H9 (cell line): ENCODE data around the gene ZMYM2. TPM values are rescaled to one million over a fixed set of nuclear protein-coding genes. Genes with fewer than 3 reads are reported as not detected.

Experiments used
- DNase-seq: peaks from one replicate; pipeline ENCODE4 v3.0.0-alpha.2; 2017
- H2AFZ ChIP-seq: one replicate; pipeline ENCODE4 v1.6.1; 2013; ENCODE audit warnings: mild to moderate bottlenecking, low read length, control low read depth, moderate library complexity
- H2AK5ac ChIP-seq: 2 replicates; pipeline ENCODE4 v1.6.1; 2013; ENCODE audit warnings: low read length, control low read depth, mixed read lengths; ENCODE audit not compliant: insufficient read length
- H2BK120ac ChIP-seq: one replicate; pipeline ENCODE4 v1.6.1; 2013; ENCODE audit warnings: low read depth, mild to moderate bottlenecking, low read length, control low read depth, inconsistent platforms; ENCODE audit not compliant: poor library complexity, severe bottlenecking
- H2BK12ac ChIP-seq: 2 replicates; pipeline ENCODE4 v1.6.1; 2013; ENCODE audit warnings: low read length, control low read depth, mixed read lengths, low read depth; ENCODE audit not compliant: insufficient read length
- H2BK15ac ChIP-seq: 2 replicates; pipeline ENCODE4 v1.6.1; 2013; ENCODE audit warnings: low read depth, low read length, control low read depth
- H2BK20ac ChIP-seq: one replicate; pipeline ENCODE4 v1.6.1; 2013; ENCODE audit warnings: low read depth, mild to moderate bottlenecking, low read length, control low read depth, inconsistent platforms; ENCODE audit not compliant: poor library complexity, severe bottlenecking
- H2BK5ac ChIP-seq: 2 replicates; pipeline ENCODE4 v1.6.1; 2013; ENCODE audit warnings: low read length, control low read depth, mixed read lengths; ENCODE audit not compliant: insufficient read length
- H3K14ac ChIP-seq: 2 replicates; pipeline ENCODE4 v1.6.1; 2013; ENCODE audit warnings: low read length, control low read depth; ENCODE audit not compliant: insufficient read depth
- H3K18ac ChIP-seq: 2 replicates; pipeline ENCODE4 v1.6.1; 2013; ENCODE audit warnings: low read depth, mild to moderate bottlenecking, mixed read lengths, low read length, control low read depth; ENCODE audit not compliant: insufficient read length
- H3K23ac ChIP-seq: 2 replicates; pipeline ENCODE4 v1.6.1; 2013; ENCODE audit warnings: low read length, control low read depth, mixed read lengths, low read depth; ENCODE audit not compliant: insufficient read length
- H3K23me2 ChIP-seq: 2 replicates; pipeline ENCODE4 v1.6.1; 2013; ENCODE audit warnings: low read depth, mild to moderate bottlenecking, mixed read lengths, low read length, control low read depth; ENCODE audit not compliant: insufficient read length, poor library complexity, severe bottlenecking
- H3K27ac ChIP-seq: 2 replicates; pipeline ENCODE4 v1.5.1; 2013; ENCODE audit warnings: low read length, control low read depth, mixed read lengths, low read depth; ENCODE audit not compliant: insufficient read length
- H3K27me3 ChIP-seq: 2 replicates; pipeline ENCODE4 v1.6.1; 2013; ENCODE audit warnings: low read length, control low read depth, inconsistent platforms; ENCODE audit not compliant: insufficient read depth
- H3K4ac ChIP-seq: 2 replicates; pipeline ENCODE4 v1.6.1; 2013; ENCODE audit warnings: low read depth, mild to moderate bottlenecking, control low read depth, inconsistent platforms, low read length, moderate library complexity
- H3K4me1 ChIP-seq: 2 replicates; pipeline ENCODE4 v1.6.1; 2013; ENCODE audit warnings: low read length, control low read depth, inconsistent platforms; ENCODE audit not compliant: insufficient read depth
- H3K4me2 ChIP-seq: 2 replicates; pipeline ENCODE4 v1.6.1; 2013; ENCODE audit warnings: low read length, control low read depth, mixed read lengths; ENCODE audit not compliant: insufficient read length, insufficient read depth
- H3K56ac ChIP-seq: 2 replicates; pipeline ENCODE4 v1.6.1; 2013; ENCODE audit warnings: low read depth, mild to moderate bottlenecking, mixed read lengths, low read length, control low read depth; ENCODE audit not compliant: insufficient read length
- H3K79me1 ChIP-seq: 2 replicates; pipeline ENCODE4 v1.6.1; 2013; ENCODE audit warnings: low read depth, mild to moderate bottlenecking, moderate library complexity, low read length, control low read depth, inconsistent platforms; ENCODE audit not compliant: insufficient read depth, poor library complexity, severe bottlenecking
- H3K79me2 ChIP-seq: 2 replicates; pipeline ENCODE4 v1.6.1; 2013; ENCODE audit warnings: low read length, control low read depth, inconsistent platforms; ENCODE audit not compliant: insufficient read depth
- H3K9ac ChIP-seq: 2 replicates; pipeline ENCODE4 v1.6.1; 2013; ENCODE audit warnings: low read length, control low read depth, mixed read lengths; ENCODE audit not compliant: insufficient read length; ENCODE audit errors: extremely low read depth
- H3K9me3 ChIP-seq: one replicate; pipeline ENCODE4 v1.6.1; 2013; ENCODE audit warnings: low read depth, low read length, inconsistent platforms; ENCODE audit not compliant: control insufficient read depth
- H3T11ph ChIP-seq: one replicate; pipeline ENCODE4 v1.6.1; 2013; ENCODE audit warnings: mild to moderate bottlenecking, low read length, control low read depth, inconsistent platforms
- H4K20me1 ChIP-seq: one replicate; pipeline ENCODE4 v1.6.1; 2013; ENCODE audit not compliant: control insufficient read depth, insufficient read length, insufficient read depth
- H4K5ac ChIP-seq: 2 replicates; pipeline ENCODE4 v1.6.1; 2013; ENCODE audit warnings: low read depth, mild to moderate bottlenecking, mixed read lengths, low read length, control low read depth; ENCODE audit not compliant: insufficient read length
- H4K8ac ChIP-seq: replicated peaks from 2 replicates; pipeline ENCODE4 v1.6.1; 2013; ENCODE audit warnings: low read length, control low read depth, mixed read lengths, low read depth; ENCODE audit not compliant: insufficient read length
- H4K91ac ChIP-seq: 2 replicates; pipeline ENCODE4 v1.6.1; 2013; ENCODE audit warnings: low read depth, mild to moderate bottlenecking, moderate library complexity, mixed read lengths, low read length, control low read depth; ENCODE audit not compliant: insufficient read length
- H3K27ac Mint-ChIP-seq, 3 experiments: 2 replicates in 2 of 3; 3 replicates in 1 of 3; pipeline ENCODE4 v1.8.0; 2020 to 2021; ENCODE audit warnings: mixed read lengths in 3 of 3, mild to moderate bottlenecking in 1 of 3, moderate library complexity in 1 of 3
- H3K27me3 Mint-ChIP-seq: 2 replicates; pipeline ENCODE4 v1.8.0; 2021; ENCODE audit warnings: low read depth, mild to moderate bottlenecking, moderate library complexity, mixed read lengths
- H3K36me3 Mint-ChIP-seq, 3 experiments: 2 replicates in 2 of 3; 3 replicates in 1 of 3; pipeline ENCODE4 v1.8.0; 2020 to 2021; ENCODE audit warnings: low read depth in 3 of 3, mixed read lengths in 3 of 3; ENCODE audit not compliant: insufficient read depth in 1 of 3
- H3K4me1 Mint-ChIP-seq, 2 experiments: 2 replicates each; pipeline ENCODE4 v1.8.0; 2020; ENCODE audit warnings: mixed read lengths in 2 of 2
- H3K4me3 Mint-ChIP-seq, 2 experiments: 2 replicates in 1 of 2; 3 replicates in 1 of 2; pipeline ENCODE4 v1.8.0; 2020 to 2021; ENCODE audit warnings: mild to moderate bottlenecking in 2 of 2, mixed read lengths in 2 of 2, moderate library complexity in 1 of 2
- H3K9me3 Mint-ChIP-seq, 2 experiments: 2 replicates in 1 of 2; 3 replicates in 1 of 2; pipeline ENCODE4 v1.8.0; 2020; ENCODE audit warnings: mild to moderate bottlenecking in 2 of 2, mixed read lengths in 2 of 2, moderate library complexity in 1 of 2
- CTCF ChIP-seq: fragments of 200-600 bp; sonication (generic); conservative IDR thresholded peaks from 3 replicates; pipeline ENCODE4 v1.8.0; 2021; ENCODE audit warnings: antibody characterized with exemption, mild to moderate bottlenecking
- WGBS: extraction: QIAGEN DNeasy Blood & Tissue Kit; methylation state at CpG from one replicate; pipeline ENCODE4 v1.1.7; 2013; ENCODE audit warnings: missing lambda C conversion rate, low lambda C conversion rate, mixed read lengths; ENCODE audit not compliant: insufficient read length; ENCODE audit errors: extremely low coverage; 5-methylcytosine and 5-hydroxymethylcytosine counted together
- total RNA-seq: library from RNA; stranded (reverse); gene quantifications from 2 replicates; pipeline ENCODE4 v1.2.1, GENCODE V29; 2021

ZMYM2 gene
- total RNA-seq, 1 experiment from 2014 or later = 173 TPM

- Histone ChIP-seq H2BK20ac (no peak overlapping the region), H2AFZ (no peak overlapping the region), H3K9ac (no peak overlapping the region), H3T11ph (no peak overlapping the region), H3K56ac (no peak overlapping the region), H4K5ac (no peak overlapping the region), H3K23ac (no peak overlapping the region), H4K8ac (no peak overlapping the region), H3K18ac (no peak overlapping the region), H3K79me1 (no peaks in the 10 kb centered on the region), H4K20me1 (no peaks in the 10 kb centered on the region), H2BK15ac (no peak overlapping the region), H3K23me2 (peaks cover 11% of the 10 kb centered on the region), H3K79me2 (no peaks in the 10 kb centered on the region), H3K27me3 (peaks cover 6% of the 10 kb centered on the region; the same call in 1 of the 2 replicates), H2BK12ac (no peak overlapping the region), H3K27ac (no peak overlapping the region), H3K4me2 (no peak overlapping the region), H3K9me3 (no peaks in the 10 kb centered on the region), H4K91ac (no peak overlapping the region), H2AK5ac (no peak overlapping the region), H2BK120ac (no peak overlapping the region), H3K4me1 (no peaks in the 10 kb centered on the region), H3K14ac (no peak overlapping the region), H3K4ac (no peak overlapping the region), H2BK5ac (no peak overlapping the region)
- Mint-ChIP-seq H3K4me3 (no peak overlapping the region), H3K4me1 (peaks cover 0 to 2% of the 10 kb centered on the region in 2 experiments; a peak in 1 of 4 replicates), H3K36me3 (no peaks in the 10 kb centered on the region), H3K9me3 (no peaks in the 10 kb centered on the region), H3K27me3 (peaks cover 18% of the 10 kb centered on the region), H3K27ac (no peak overlapping the region)
- no peak for TF ChIP-seq CTCF
- WGBS = no CpG with 5 or more reads among the region's 2 CpGs
- no peak for DNase-seq
These were observed 171.5 kb downstream of the ZMYM2 start for GRCh38 chr13:20130012-20130411.
